NCI-H187 treated with DMSO at 0.1 percent for 48 hours (cell line): ENCODE data around the gene SNX9.
"Not testable (repeated sequence)": the region's sequence is repeated elsewhere in the genome, so short reads cannot be mapped to it uniquely, and the experiment has no call there.

Experiments used
- DNase-seq: peaks from one replicate; lab custom pipeline; 2025; lab: John Stamatoyannopoulos, UW

Gene SNX9

GRCh38 chr6:157954150-157955117 lies 131.4 kb downstream of the SNX9 start:
- no peak for DNase-seq

- no peak for DNase-seq
Measured at GRCh38 chr6:157955675-157956074, 132.6 kb downstream of the SNX9 start.

- DNase-seq = no peak
Measured at GRCh38 chr6:157956171-157956730, 133.2 kb downstream of the SNX9 start.

GRCh38 chr6:157959451-157960227 lies 136.6 kb downstream of the SNX9 start:
- no peak for DNase-seq

GRCh38 chr6:157961153-157961831 lies 138.2 kb downstream of the SNX9 start:
- DNase-seq = no peak

- no peak for DNase-seq
Measured at GRCh38 chr6:157961832-157962575, 139.0 kb downstream of the SNX9 start.

- no peak for DNase-seq
Measured at GRCh38 chr6:157962601-157963302, 139.7 kb downstream of the SNX9 start.

- no peak for DNase-seq
Measured at GRCh38 chr6:157964100-157964499, 141.1 kb downstream of the SNX9 start.

GRCh38 chr6:157965387-157965786 lies 142.3 kb downstream of the SNX9 start:
- no peak for DNase-seq

GRCh38 chr6:157966589-157966977 lies 143.5 kb downstream of the SNX9 start:
- no peak for DNase-seq

- no peak for DNase-seq
Measured at GRCh38 chr6:157967020-157967419, 144.0 kb downstream of the SNX9 start.

- DNase-seq = no peak
Measured at GRCh38 chr6:157967486-157967885, 144.4 kb downstream of the SNX9 start.

- not testable (repeated sequence) for DNase-seq
Measured at GRCh38 chr6:157972177-157972576, 149.1 kb downstream of the SNX9 start.

- DNase-seq = no peak
Measured at GRCh38 chr6:157974341-157974894, 151.4 kb downstream of the SNX9 start.

- no peak for DNase-seq
Measured at GRCh38 chr6:157974967-157975366, 151.9 kb downstream of the SNX9 start.

- DNase-seq = no peak
Measured at GRCh38 chr6:157975456-157975855, 152.4 kb downstream of the SNX9 start.

- no peak for DNase-seq
Measured at GRCh38 chr6:157976345-157977175, 153.5 kb downstream of the SNX9 start.

- no peak for DNase-seq
Measured at GRCh38 chr6:157977176-157977804, 154.2 kb downstream of the SNX9 start.
